ENCODE results near the gene CYTH4. TPM values are rescaled to one million over a fixed set of nuclear protein-coding genes. Genes with fewer than 3 reads are reported as not detected.
"Not testable (repeated sequence)": the region's sequence is repeated elsewhere in the genome, so short reads cannot be mapped to it uniquely, and the experiment has no call there.

CYTH4 gene
- total and polyA plus RNA-seq, 5 donors, result 2.6 to 7.0 (median 5.5) TPM

DNA sequence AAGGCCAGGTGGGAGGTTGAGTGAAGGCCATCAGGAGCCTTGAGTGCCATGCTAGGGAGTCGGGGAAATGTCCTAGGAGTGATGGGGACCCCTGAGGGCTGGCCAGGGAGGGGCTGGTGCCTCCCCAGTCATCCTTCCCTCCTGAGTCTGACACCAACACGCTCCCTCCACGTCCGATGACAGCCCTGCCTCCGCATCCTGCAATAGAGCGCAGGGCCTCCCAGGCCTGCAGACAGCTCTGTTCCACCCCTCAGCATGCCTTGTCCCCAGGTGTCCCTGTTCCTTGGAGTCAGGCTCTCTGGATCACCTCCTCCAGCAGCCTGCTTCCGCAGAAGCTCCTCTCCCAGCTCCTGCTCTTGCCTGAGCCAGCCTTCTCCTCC lies 41.4 kb upstream of the CYTH4 start:
- ATAC-seq (no peak), DNase-seq (peak in 1 of 3 donors; percentile 19)
- Histone ChIP-seq H3K9me3 (ENCODE audit: control insufficient read depth, low read length) (no peaks in the 10 kb centered on the region), H3K4me3 (ENCODE audit: low read length) (no peak overlapping the region), H3K27ac (ENCODE audit: low read length) (no peak overlapping the region), H3K4me1 (ENCODE audit: control insufficient read depth, insufficient read depth, low read length) (no peaks in the 10 kb centered on the region), H3K27me3 (ENCODE audit: control insufficient read depth, insufficient read depth) (no peaks in the 10 kb centered on the region)
- intact Hi-C loops (cut with DNase I), result no loop called here
- 79% methylated on average over 7 of the region's 7 CpGs for whole genome bisulfite sequencing

DNA sequence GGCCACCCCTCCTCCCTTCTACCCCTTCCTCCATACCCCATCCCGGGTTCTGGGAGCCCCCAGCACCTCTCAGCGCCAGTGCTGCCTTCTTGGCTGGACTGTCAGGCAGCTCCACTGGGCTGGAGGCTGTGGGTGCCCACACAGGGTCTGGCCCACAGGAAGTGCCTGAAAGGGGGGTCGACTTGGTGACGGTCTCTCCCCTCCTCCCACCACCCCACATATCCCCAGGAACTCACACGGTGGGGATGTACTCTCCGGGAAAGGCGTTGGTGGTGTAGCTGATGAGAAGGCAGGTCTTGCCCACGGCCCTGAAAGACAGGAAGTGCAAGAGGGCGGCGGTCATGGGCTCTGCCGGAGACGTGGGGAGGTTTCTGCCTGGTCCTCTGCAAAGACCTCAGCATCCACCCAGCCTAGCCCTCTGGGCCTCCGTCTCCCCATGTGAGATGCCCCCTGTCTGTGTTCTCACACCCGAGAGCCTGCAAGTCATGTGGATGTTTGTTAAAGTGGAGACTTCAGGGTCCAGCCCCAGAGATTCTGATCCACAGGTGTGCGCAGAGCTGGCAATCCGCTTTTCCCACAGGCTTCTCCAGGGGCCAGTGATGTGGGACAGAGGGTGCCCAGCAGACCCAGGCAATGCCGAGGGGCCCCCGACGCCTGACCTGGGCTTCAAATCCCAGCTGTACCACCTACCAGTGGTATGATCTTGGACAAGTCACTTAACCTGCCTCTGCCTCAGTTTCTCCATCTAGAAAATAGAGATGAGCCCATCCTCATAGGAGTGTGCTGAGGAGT lies 40.8 kb upstream of the CYTH4 start:
- no peak overlapping the region for H3K4me3 ChIP-seq (ENCODE audit: low read length)
- ATAC-seq (peak in 1 of 2 donors; percentile 46), DNase-seq (peak in 1 of 3 donors; percentile 51)
- no peaks in the 10 kb centered on the region for H3K4me1 ChIP-seq (ENCODE audit: control insufficient read depth, insufficient read depth, low read length)
- intact Hi-C loops (cut with DNase I), result no loop called here
- no peaks in the 10 kb centered on the region for H3K9me3 ChIP-seq (ENCODE audit: control insufficient read depth, low read length)
- WGBS, result 49% methylated on average over 19 of the region's 19 CpGs
- H3K27ac ChIP-seq (ENCODE audit: low read length), result no peak overlapping the region
- H3K27me3 ChIP-seq (ENCODE audit: control insufficient read depth, insufficient read depth), result no peaks in the 10 kb centered on the region

DNA sequence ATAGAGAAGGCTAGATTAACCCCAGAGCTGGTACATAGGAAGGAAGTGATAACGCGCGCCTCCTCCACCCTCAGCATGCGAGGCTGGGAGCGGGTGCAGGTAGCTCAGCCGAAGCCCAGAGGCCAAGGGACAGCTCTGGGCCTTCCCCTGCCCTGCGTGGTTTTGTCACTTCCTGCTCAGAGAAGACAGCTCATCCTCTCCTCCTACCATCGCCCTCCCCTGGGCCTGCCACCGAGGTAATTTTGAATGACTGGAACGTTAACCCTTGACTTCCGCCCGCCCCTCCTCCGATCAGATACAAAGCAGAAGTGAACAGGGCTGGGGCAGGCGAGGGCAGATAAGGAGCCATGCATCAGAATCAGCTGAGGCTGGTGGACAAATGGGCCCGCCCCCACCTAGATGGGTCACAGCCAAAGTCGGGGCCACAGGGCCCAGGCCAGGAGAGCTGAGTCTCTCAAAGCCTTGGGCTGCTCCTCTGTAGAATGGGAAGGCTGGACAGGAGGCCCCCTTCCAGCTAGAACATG lies 39.9 kb upstream of the CYTH4 start:
- Histone ChIP-seq H3K4me3 (ENCODE audit: low read length) (no peak overlapping the region), H3K27ac (ENCODE audit: low read length) (no peak overlapping the region), H3K4me1 (ENCODE audit: control insufficient read depth, insufficient read depth, low read length) (no peaks in the 10 kb centered on the region), H3K27me3 (ENCODE audit: control insufficient read depth, insufficient read depth) (no peaks in the 10 kb centered on the region), H3K9me3 (ENCODE audit: control insufficient read depth, low read length) (no peaks in the 10 kb centered on the region)
- ATAC-seq (peak; percentile 48 to 75), DNase-seq (peak; percentile 61 to 81 (median 75))
- intact Hi-C loops (cut with DNase I), result no loop called here
- 36% methylated on average over 16 of the region's 16 CpGs for WGBS

DNA sequence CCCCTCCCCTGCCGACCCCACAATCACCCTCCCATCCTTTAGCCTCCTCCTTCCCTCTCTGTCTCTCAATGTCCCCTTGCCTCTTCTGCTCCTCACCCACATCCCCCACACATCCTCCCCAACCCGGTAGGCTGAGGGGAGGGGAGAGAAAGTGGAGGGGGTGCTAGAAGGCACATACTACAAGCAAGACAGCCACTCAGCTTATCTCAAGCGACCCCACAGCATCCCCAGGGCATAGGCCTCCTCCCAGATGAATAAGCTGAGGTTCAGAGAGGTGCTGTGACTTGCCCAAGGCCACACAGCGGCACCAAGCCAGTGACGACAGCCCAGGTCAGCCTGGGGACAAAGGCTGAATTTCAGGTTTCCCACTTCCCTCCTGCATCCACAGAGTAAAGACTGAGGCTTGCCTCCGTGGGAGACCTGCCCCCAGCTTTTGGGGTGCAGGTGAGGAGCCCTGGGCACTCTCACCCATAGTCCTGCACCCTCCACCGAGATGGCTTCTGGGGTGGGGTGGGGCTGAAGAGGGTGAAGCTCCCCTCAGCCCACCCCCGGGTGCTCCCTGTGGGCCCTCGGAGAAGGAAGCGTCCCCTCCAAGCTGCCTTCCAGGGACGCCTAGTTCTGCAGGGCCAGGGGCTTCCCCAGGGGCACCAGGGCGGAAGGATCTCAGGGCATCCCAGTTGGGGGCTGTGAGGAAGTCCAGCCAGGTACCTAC lies 38.8 kb upstream of the CYTH4 start:
- H3K4me3 ChIP-seq (ENCODE audit: low read length), result no peak overlapping the region
- no peaks in the 10 kb centered on the region for H3K4me1 ChIP-seq (ENCODE audit: control insufficient read depth, insufficient read depth, low read length)
- H3K27ac ChIP-seq (ENCODE audit: low read length), result no peak overlapping the region
- ATAC-seq, result peak in 1 of 2 donors; percentile 7
- intact Hi-C loops (cut with DNase I), result no loop called here
- H3K9me3 ChIP-seq (ENCODE audit: control insufficient read depth, low read length), result no peaks in the 10 kb centered on the region
- WGBS, result 37% methylated on average over 12 of the region's 12 CpGs
- H3K27me3 ChIP-seq (ENCODE audit: control insufficient read depth, insufficient read depth), result no peaks in the 10 kb centered on the region
- peak in 1 of 3 donors; percentile 24 for DNase-seq

DNA sequence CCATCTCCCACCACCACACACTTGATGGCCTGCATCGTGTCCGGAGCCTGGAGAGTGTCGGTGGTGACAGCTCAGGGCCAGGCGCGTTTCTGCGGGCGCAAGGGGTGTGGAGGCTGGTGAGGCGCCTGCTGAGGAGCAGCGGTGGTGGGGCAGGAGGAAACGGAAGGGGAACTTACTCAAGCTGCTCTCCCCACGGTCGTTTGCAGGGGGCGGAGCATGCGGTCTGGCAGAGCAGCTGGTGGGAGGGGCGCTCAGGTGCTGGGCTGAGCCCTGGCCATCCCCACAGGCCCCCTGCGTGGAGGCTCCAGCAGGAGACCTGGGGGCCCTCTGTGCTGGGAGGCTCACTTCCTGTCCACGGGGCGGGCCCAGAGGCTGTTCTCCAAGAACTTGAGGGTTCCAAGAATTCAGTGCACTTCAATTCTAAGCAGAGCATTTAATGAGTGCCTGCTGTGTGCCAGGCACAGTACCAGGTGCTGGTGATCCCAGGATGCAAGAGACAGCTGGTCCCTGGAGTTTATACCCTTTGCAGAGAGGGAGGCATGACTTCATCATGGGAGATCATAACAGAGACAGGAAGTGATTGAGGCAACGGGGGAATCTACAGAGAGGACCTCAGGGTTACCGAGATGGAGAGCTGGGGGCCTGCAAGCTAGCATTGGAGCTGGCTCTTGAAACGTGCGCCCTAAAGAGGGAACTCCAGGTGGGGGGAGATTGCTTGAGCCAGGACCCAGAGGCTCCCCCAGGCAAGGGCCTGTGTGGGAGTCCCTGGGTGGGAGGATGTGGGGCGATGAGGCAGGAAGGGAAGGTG lies 38.0 kb upstream of the CYTH4 start, which contains the start of gene RAC2:
Gene RAC2, minus strand, starts transcription at position 156 of the 808 bp plus-strand sequence. Its CDS starts 121 bp downstream, at position 35.
- intact Hi-C loops (cut with DNase I), result no loop called here
- peak; percentile 57 to 76 for ATAC-seq
- no peaks in the 10 kb centered on the region for H3K4me1 ChIP-seq (ENCODE audit: control insufficient read depth, insufficient read depth, low read length)
- WGBS, result 12% methylated on average over 23 of the region's 23 CpGs
- peak; percentile 72 to 90 (median 89) for DNase-seq
- no peak within 1 kb of the TSS for H3K27ac ChIP-seq (ENCODE audit: low read length)
- H3K4me3 ChIP-seq (ENCODE audit: low read length), result no peak within 1 kb of the TSS
- H3K9me3 ChIP-seq (ENCODE audit: control insufficient read depth, low read length), result no peaks in the 10 kb centered on the region
- no peaks in the 10 kb centered on the region for H3K27me3 ChIP-seq (ENCODE audit: control insufficient read depth, insufficient read depth)

DNA sequence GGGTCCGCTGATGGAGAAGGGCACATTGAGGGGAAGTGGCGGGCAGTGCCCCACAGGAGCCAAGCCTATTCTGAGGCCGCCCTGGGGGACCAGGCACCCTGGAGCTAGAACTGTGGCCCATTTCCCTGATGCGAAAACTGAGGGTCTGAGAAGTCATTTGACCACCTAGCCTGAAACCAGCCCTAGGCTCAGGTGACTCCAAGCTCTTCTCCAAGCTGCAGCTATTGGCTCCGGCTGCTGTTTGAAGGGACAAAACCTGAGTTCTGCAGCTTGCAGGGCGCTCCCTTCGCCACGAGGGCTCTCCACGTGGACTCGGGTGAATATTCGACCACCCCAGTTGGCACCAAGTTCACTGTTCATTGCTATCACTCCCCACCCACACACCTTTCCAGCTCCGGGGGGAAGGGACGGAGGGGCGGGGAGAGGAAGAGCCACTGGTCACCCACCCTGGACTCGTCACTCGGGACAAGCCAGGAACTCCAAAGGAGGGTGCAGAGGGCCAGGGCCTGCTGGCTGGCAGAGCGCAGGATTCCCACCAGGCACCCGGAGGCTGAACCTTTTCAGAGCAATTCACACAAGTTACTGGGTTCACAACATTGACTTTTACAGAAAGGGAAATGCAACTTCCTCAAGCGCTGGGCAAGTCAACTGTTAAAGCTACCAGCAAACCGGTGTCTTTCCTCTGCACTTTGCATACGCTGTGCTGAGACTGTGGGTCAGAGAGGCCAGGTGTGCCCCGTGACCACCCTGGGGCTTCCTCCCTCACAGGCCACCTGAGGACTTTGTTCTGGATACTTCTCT lies 37.2 kb upstream of the CYTH4 start:
- Histone ChIP-seq H3K27ac (ENCODE audit: low read length) (no peak overlapping the region), H3K9me3 (ENCODE audit: control insufficient read depth, low read length) (no peaks in the 10 kb centered on the region), H3K27me3 (ENCODE audit: control insufficient read depth, insufficient read depth) (no peaks in the 10 kb centered on the region), H3K4me3 (ENCODE audit: low read length) (no peak overlapping the region), H3K4me1 (ENCODE audit: control insufficient read depth, insufficient read depth, low read length) (no peaks in the 10 kb centered on the region)
- WGBS, result 56% methylated on average over 22 of the region's 22 CpGs
- DNase-seq (peak in 1 of 3 donors; percentile 36), ATAC-seq (no peak)
- intact Hi-C loops (cut with DNase I), result no loop called here

DNA sequence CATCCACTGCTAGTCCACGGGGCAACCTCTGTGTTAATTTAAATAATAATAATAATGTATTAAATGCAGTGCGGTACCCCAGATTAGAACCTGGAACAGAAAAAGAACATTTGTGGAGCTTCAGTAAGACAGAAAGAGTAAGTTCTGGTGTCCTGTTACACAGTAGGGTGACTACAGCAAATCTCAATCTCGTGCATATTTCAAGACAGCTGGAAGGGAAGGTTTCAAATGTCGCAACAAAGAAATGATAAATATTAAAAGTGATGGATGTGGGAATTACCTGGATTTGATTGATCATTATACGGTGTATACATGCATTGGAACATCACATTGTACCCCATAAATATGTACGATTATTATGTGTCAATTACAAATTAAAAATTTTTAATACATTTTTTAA lies 36.6 kb upstream of the CYTH4 start:
- H3K27ac ChIP-seq (ENCODE audit: low read length), result no peak overlapping the region
- no peaks in the 10 kb centered on the region for H3K9me3 ChIP-seq (ENCODE audit: control insufficient read depth, low read length)
- H3K4me3 ChIP-seq (ENCODE audit: low read length), result no peak overlapping the region
- WGBS, result 68% methylated on average over 6 of the region's 6 CpGs
- DNase-seq, result no peak
- no peaks in the 10 kb centered on the region for H3K27me3 ChIP-seq (ENCODE audit: control insufficient read depth, insufficient read depth)
- intact Hi-C loops (cut with DNase I), result no loop called here
- no peaks in the 10 kb centered on the region for H3K4me1 ChIP-seq (ENCODE audit: control insufficient read depth, insufficient read depth, low read length)
- ATAC-seq, result no peak

DNA sequence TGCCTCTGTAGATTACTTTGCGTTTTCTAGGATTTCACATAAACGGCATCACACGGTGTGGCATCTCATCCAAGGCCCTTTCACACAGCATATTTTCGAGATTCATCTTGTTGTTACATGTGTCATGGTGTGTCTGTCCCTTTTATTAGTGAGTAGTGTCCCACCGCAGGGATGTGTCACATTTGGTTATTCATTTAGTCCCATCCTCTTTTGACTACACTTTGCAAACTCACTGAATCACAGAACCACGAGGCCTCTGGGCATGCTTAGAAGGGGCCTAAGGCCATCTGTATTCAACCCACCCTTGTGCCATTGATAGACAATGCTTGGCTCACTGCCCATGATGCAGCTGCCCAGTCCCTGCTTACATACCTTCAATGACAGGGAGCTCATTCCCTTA lies 34.1 kb upstream of the CYTH4 start:
- Histone ChIP-seq H3K9me3 (ENCODE audit: control insufficient read depth, low read length) (no peaks in the 10 kb centered on the region), H3K4me1 (ENCODE audit: control insufficient read depth, insufficient read depth, low read length) (no peaks in the 10 kb centered on the region), H3K27me3 (ENCODE audit: control insufficient read depth, insufficient read depth) (no peaks in the 10 kb centered on the region), H3K4me3 (ENCODE audit: low read length) (no peak overlapping the region), H3K27ac (ENCODE audit: low read length) (no peak overlapping the region)
- intact Hi-C loops (cut with DNase I), result no loop called here
- DNase-seq (peak in 1 of 3 donors; percentile 3), ATAC-seq (no peak)
- 70% methylated on average over 6 of the region's 6 CpGs for WGBS

DNA sequence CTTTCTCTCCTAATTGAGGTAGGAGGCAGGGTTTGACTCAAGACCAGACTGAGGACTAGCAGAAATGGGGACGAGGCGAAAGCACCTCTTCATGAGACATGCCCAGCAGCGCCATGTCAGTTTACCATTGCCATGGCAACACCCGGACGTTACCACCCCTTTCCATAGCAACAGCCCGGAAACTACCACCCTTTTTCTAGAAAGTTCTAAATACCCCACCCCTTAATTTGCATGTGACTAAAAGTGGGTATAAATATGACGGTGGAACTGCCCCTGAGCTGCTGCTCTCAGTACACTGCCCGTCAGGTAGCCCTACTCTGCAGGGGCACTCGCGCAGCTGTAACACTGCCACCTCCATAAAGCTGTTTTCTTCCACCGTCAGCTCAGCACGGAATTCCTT lies 32.3 kb upstream of the CYTH4 start:
- 78% methylated on average over 12 of the region's 12 CpGs for WGBS
- Histone ChIP-seq H3K27me3 (ENCODE audit: control insufficient read depth, insufficient read depth) (no peaks in the 10 kb centered on the region), H3K4me1 (ENCODE audit: control insufficient read depth, insufficient read depth, low read length) (no peaks in the 10 kb centered on the region), H3K4me3 (ENCODE audit: low read length) (no peak overlapping the region), H3K27ac (ENCODE audit: low read length) (no peak overlapping the region), H3K9me3 (ENCODE audit: control insufficient read depth, low read length) (no peaks in the 10 kb centered on the region)
- DNase-seq, result peak in 1 of 3 donors; percentile 15
- ATAC-seq, result no peak
- intact Hi-C loops (cut with DNase I), result no loop called here

DNA sequence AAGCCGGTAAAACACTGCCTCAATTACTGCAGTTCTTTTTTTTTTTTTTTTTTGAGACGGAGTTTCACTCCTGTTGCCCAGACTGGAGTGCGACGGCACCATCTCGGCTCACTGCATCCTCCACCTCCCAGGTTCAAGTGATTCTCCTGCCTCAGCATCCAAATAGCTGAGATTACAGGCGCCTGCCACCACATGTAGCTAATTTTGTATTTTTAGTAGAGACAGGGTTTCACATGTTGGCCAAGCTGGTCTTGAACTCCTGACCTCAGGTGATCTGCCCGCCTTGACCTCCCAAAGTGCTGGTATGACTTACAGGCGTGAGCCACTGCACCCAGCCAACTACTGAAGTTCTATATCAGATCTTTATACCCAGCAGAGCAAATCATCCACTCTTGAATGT lies 30.5 kb upstream of the CYTH4 start:
- 84% methylated on average over 8 of the region's 8 CpGs for WGBS
- peak in 1 of 3 donors; percentile 9 for DNase-seq
- H3K27me3 ChIP-seq (ENCODE audit: control insufficient read depth, insufficient read depth); H3K9me3 ChIP-seq (ENCODE audit: control insufficient read depth, low read length); H3K4me1 ChIP-seq (ENCODE audit: control insufficient read depth, insufficient read depth, low read length); H3K4me3 ChIP-seq (ENCODE audit: low read length); intact Hi-C loops (cut with DNase I); ATAC-seq; H3K27ac ChIP-seq (ENCODE audit: low read length): not testable (repeated sequence)

All from right cardiac atrium (tissue), 5 donors.